AG09309 (cell line): Measurements from ENCODE around the gene IGDCC3.

ENCODE experiments used
- DNase-seq: peaks from one replicate; pipeline ENCODE4 v3.0.0-alpha.2; 2010; ENCODE audit warnings: low read depth
- H3K4me3 ChIP-seq: 2 replicates; pipeline ENCODE4 v1.5.1; 2011; ENCODE audit warnings: mild to moderate bottlenecking, low read depth, low read length, moderate library complexity; ENCODE audit not compliant: control insufficient read depth
- TF ChIP-seq, protein P1 (sequence below): IDR thresholded peaks from 2 replicates; pipeline ENCODE4 v1.5.1; 2011; ENCODE audit warnings: mild to moderate bottlenecking, low read depth, low read length, inconsistent platforms; ENCODE audit not compliant: insufficient read depth, control insufficient read depth; ENCODE audit errors: missing control alignments

Gene IGDCC3

DNA sequence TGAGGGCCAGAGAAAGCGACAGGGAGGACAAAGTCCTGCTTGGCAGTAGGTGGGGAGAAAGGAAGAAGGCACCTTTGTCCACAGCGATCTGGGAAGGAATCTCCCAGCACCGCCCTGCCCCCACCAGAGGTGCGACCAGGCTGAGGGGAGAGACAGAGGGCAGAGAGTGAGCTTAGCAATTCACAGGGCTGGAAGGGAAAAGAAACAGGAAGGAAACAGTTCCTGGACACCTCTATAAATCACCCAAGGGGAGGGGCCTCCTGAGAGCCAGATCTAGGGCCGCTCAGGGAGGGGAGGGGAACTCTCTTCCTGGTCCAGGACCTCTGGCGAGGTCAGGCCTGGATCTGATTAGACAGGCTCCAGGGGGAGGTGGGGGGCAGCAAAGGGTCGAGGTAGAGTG lies 37.9 kb downstream of the IGDCC3 start:
- DNase-seq: no peak
- no peak overlapping the region for H3K4me3 ChIP-seq
- TF ChIP-seq, protein P1, sequence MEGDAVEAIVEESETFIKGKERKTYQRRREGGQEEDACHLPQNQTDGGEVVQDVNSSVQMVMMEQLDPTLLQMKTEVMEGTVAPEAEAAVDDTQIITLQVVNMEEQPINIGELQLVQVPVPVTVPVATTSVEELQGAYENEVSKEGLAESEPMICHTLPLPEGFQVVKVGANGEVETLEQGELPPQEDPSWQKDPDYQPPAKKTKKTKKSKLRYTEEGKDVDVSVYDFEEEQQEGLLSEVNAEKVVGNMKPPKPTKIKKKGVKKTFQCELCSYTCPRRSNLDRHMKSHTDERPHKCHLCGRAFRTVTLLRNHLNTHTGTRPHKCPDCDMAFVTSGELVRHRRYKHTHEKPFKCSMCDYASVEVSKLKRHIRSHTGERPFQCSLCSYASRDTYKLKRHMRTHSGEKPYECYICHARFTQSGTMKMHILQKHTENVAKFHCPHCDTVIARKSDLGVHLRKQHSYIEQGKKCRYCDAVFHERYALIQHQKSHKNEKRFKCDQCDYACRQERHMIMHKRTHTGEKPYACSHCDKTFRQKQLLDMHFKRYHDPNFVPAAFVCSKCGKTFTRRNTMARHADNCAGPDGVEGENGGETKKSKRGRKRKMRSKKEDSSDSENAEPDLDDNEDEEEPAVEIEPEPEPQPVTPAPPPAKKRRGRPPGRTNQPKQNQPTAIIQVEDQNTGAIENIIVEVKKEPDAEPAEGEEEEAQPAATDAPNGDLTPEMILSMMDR: no peak

DNA sequence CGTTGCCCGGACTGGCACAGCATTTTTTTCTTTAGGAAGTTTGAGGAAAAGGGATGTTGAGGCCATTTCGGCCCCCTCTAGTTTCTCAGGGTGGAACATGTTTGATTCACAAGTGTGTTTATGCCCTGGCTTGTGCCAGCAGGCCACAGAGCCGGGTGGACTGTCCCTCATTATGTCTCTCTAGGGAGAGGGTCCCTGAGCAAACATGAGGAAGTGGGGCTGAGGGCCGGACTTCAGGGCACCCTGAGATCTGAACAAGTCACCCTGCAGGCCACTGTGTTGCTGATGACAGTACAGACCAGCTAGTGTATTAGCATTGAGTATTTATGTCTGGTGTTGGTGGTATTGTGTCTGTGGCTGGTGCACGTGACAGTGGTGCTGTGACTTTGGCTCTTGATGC lies 38.4 kb downstream of the IGDCC3 start:
- TF ChIP-seq, protein P1: no peak
- no peak for DNase-seq
- no peak overlapping the region for H3K4me3 ChIP-seq

DNA sequence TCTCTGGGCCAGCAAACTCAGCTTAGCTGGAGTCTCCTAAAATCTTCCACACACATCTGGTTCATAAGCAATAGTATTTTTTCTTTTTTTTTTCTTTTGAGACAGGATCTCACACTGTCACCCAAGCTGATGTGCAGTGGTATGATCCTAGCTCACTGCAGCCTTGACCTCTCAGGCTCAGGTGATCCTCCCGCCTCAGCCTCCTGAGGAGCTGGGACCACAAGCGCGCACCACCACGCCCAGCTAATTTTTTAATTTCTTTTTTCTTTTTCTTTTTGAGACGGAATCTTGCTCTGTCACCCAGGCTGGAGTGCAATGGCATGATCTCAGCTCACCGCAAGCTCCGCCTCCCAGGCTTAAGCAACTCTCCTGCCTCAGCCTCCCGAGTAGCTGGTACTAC lies 39.0 kb downstream of the IGDCC3 start:
- no peak for DNase-seq
- no peak overlapping the region for H3K4me3 ChIP-seq
- TF ChIP-seq, protein P1: no peak

DNA sequence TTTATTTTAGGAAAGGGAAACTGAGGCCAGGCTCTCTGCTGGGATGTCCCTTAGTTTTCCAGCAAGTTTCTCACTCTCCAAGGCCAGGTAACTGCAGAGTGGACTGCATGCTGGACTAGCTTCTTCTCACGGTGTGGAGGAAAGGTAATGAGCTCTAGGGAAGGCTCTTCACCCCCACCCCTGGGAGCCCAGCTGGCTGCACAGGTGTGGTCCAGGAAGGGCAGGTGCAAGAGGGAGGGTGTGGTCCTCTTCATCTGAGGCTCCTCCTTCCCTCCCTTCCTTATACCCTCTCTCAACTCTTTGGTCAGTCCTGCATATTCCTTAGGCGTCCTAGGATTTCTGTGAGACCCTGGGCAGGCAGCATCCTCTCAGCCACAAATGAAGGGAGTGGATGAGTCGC lies 39.4 kb downstream of the IGDCC3 start:
- TF ChIP-seq, protein P1: no peak
- no peak for DNase-seq

DNA sequence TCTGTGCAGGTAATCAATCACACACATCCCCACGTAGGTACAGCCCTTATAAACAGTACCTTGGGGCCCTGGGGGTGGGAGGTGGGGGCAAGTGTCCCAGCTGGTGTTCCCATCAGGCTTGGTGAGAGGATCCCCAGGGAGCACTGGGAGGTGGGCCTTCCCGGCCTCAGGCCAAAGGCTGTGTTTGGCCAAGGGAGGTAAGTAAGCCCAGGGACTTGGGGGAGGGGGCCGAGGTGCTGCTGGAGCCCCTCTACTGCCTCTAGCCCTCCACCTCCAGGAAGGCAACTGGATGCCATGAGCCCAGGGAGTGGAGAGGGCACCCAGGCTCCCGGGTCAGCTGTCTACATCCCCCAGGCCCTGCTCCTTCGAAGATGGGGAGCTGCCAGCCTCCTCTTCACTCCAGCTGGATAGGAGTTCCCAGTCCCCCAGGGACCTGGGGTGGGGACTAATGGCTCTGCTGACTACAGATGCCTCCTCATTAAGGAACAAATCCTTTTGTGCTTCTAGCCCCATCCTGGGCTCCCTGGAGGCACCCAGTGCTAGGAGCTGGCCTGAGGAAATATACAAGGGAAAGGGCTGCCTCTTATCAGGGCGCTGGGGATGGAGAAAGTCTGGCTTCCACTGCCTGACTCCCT lies 40.2 kb downstream of the IGDCC3 start:
- no peak overlapping the region for H3K4me3 ChIP-seq
- TF ChIP-seq, protein P1: no peak
- no peak for DNase-seq

More for the DNA sequence above, 39.4 kb downstream of the IGDCC3 start:
- no peak overlapping the region for H3K4me3 ChIP-seq

DNA sequence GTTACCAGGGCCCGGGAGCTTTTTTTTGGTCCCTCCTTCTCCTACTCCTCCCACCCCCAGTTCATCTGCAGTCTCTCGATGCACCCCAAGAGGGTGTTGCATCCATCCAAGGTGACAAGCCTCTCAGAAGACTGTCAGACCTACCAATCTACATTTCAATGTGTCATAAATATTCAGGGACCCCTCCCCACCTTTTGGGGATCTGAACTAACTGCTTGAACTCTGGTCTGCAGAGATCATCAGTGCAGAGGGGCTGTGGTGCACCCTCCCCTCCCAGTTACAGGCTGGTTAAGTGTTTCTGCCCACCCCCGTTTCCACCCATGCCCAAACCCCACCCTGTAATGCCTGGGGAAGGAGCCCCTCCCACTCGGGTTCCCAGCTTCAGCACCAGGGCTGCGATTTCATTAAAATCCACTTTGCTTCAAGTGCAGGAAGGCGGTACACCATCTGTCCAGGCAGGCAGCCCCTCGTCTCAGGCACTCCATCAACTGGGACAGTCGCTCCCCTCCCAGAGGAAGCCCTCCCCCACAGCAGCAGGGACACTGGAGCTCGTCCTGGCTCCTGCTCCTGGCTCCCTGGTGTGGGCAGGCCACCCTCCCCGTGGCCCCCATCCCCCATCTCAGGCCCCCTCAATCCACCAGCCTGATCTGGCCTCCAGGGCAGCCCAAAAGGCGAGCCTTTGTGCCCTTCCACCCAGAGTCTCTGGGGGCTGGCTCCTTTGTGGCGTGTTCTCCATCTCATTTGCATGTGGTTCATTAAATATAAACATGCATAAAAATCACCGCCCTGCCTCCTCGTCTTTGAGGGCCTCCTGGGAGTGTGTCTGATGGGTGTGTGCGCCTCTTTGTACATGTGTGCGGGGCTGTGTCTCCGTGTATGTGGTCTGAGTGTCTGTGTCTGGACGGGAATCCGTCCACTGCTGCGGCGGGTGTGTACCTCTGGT lies 41.0 kb downstream of the IGDCC3 start:
- DNase-seq: no peak
- no peak overlapping the region for H3K4me3 ChIP-seq
- TF ChIP-seq, protein P1: no peak
